Heart left ventricle (tissue), 13 donors: ENCODE results near the gene REP15.

Experiments
- POLR2A ChIP-seq, 2 donors: fragments of 450-650 bp; IDR thresholded peaks; one replicate each; pipeline ENCODE4 v1.6.1; 2017; ENCODE audit warnings: antibody characterized with exemption in 2 of 2, mild to moderate bottlenecking in 2 of 2, moderate library complexity in 2 of 2
- TF ChIP-seq, protein P1 (sequence below), 12 donors: fragments of 200-600 bp; sonication (generic) in 4 of 12; IDR thresholded peaks; one replicate each; pipeline versions ENCODE4 v1.5.0 to v1.8.0; 2018 to 2022; ENCODE audit warnings: antibody characterized with exemption in 12 of 12, mild to moderate bottlenecking in 5 of 12
- donor health status: ischemic (EF 13 %, LVEDD 7.1; RV severe dilation, severe dysfunction).
- donor health status: DM: no; HTN: yes; CAD: no.
- donor health status: DM: no; HTN: no; CAD: no.
- donor health status: ischemic (EF 25% LVEDD 6.9; RV normal size, moderate dysfunction).
- donor health status: ischemic (EF 25% LVEDD 5.7; RV mildly dilated, moderate dysfunction).
- donor health status: ischemic (EF 35%, LVEDD 5.7; RV mildly dilated, moderate dysfunction).
- donor health status: nonischemic (EF 11% LVEDD 7.7; RV severe dilation, severe dysfunction).
- donor health status: DM: yes; HTN: yes; CAD: no.
- donor health status: PGD.
- donor health status: ischemic (EF 29% LVEDD 5.4; RV normal size, mild dysfunction).
- donor health status: nonischemic (EF 23%, LVEDD 6.1; RV moderate dilation, normal function).

DNA sequence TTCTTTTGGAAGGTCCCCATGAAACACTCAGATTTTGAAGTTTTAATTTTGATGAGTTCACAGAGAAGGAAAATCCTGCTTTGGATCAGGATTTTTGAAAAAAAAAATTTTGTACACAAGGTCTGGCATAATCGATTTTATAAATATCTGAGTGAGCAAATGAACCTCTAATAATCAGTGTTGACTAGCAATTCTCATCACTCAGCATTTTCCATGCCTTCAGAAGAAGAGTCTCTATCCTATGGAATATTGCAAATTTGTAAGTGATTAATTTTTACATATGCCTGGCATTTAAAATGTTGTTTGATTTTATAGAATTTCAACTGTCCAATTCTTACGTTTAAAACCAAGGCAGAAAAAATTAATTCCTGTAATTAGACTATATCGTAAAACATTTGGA lies 30.5 kb upstream of the REP15 start:
- TF ChIP-seq, protein P1, sequence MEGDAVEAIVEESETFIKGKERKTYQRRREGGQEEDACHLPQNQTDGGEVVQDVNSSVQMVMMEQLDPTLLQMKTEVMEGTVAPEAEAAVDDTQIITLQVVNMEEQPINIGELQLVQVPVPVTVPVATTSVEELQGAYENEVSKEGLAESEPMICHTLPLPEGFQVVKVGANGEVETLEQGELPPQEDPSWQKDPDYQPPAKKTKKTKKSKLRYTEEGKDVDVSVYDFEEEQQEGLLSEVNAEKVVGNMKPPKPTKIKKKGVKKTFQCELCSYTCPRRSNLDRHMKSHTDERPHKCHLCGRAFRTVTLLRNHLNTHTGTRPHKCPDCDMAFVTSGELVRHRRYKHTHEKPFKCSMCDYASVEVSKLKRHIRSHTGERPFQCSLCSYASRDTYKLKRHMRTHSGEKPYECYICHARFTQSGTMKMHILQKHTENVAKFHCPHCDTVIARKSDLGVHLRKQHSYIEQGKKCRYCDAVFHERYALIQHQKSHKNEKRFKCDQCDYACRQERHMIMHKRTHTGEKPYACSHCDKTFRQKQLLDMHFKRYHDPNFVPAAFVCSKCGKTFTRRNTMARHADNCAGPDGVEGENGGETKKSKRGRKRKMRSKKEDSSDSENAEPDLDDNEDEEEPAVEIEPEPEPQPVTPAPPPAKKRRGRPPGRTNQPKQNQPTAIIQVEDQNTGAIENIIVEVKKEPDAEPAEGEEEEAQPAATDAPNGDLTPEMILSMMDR (IDR thresholded peaks at IDR 0.05) = no peak
- no peak for TF ChIP-seq POLR2A (IDR thresholded peaks at IDR 0.05)
